ENCODE results near the gene PBX4. TPM values are rescaled to one million over a fixed set of nuclear protein-coding genes. Genes with fewer than 3 reads are reported as not detected.

Gene PBX4
- total and polyA plus RNA-seq, 2 of the 8 experiments (the other 6 are each of a cell fraction or from before 2014, with no cell fraction given), result 3.4 to 3.8 TPM

DNA sequence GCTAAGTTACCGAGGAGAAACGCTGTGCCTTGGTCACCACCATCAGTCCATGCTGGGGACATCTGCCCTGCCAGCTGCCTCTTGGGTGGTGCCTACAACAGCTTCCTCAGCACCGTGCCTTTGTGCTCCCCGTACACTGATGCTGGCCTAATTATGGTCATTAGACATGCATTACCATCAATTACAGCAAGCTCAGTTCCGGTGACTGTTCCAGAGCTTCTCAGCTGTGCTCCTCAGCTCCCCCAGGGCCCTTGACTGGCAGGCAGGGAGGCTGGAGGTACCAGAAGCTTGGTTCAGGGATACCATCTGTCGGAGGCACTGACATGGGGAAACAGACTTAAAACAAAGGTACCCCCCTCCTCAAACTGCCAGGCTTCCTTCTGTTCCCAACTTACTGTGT is 40.2 kb downstream of the PBX4 start:
- Histone ChIP-seq H3K9ac (replicated peaks in 1 of 4; ENCODE audit: extremely low read depth in 1 of 4, low read depth in 3 of 4, low read length in 3 of 4) (no peak overlapping the region), H3K23me2 (ENCODE audit: low read depth, low read length) (no peaks in the 10 kb centered on the region; the same call in 1 of the 2 replicates), H4K8ac (ENCODE audit: extremely low read depth, insufficient read depth, low read length) (no peak overlapping the region), H3K79me2 (ENCODE audit: control insufficient read depth in 1 of 2, insufficient read depth in 2 of 2, low read length in 2 of 2) (no peaks in the 10 kb centered on the region), H3K36me3 (ENCODE audit: control insufficient read depth in 2 of 4, insufficient read depth in 4 of 4, low read length in 3 of 4) (no peaks in the 10 kb centered on the region), H4K5ac (ENCODE audit: insufficient read length, low read depth, low read length) (no peak overlapping the region), H3K4me1 (replicated peaks in 1 of 4; ENCODE audit: control insufficient read depth in 3 of 4, insufficient read depth in 4 of 4, low read length in 3 of 4) (peaks cover 0 to 5% (median 2%) of the 10 kb centered on the region in 4 experiments; a peak in 5 of 7 replicates), H2AK5ac (ENCODE audit: low read depth, low read length) (no peak overlapping the region), H2BK120ac (replicated peaks; ENCODE audit: low read depth, low read length) (no peak overlapping the region), H2AFZ (ENCODE audit: low read length) (no peak overlapping the region), H4K91ac (replicated peaks; ENCODE audit: insufficient read length, low read length) (no peak overlapping the region), H3K4me2 (ENCODE audit: insufficient read depth in 1 of 2, low read depth in 2 of 2, low read length in 2 of 2) (no peak overlapping the region), H3K4me3 (ENCODE audit: extremely low read depth in 1 of 4, insufficient read depth in 2 of 4, low read depth in 3 of 4, low read length in 4 of 4) (no peak overlapping the region), H3K27me3 (replicated peaks in 1 of 4; ENCODE audit: control insufficient read depth in 3 of 4, extremely low read depth in 1 of 4, insufficient read depth in 3 of 4, low read length in 3 of 4) (no peaks in the 10 kb centered on the region; a peak in 1 of 7 replicates), H3K79me1 (ENCODE audit: low read depth, low read length) (no peaks in the 10 kb centered on the region), H3K9me3 (ENCODE audit: insufficient read depth in 2 of 2, low read depth in 1 of 2, low read length in 1 of 2) (no peaks in the 10 kb centered on the region), H3K4ac (replicated peaks; ENCODE audit: insufficient read length, low read depth, low read length) (no peak overlapping the region), H3K56ac (replicated peaks; ENCODE audit: insufficient read length, low read depth, low read length) (no peak overlapping the region), H2BK5ac (ENCODE audit: low read depth, low read length) (no peak overlapping the region), H3K23ac (ENCODE audit: insufficient read length) (no peak overlapping the region), H2BK15ac (ENCODE audit: low read length) (peak overlapping the region; percentile 6; the same call in 1 of the 2 replicates), H3K27ac (ENCODE audit: low read depth, low read length) (no peak overlapping the region), H3K18ac (ENCODE audit: extremely low read depth, low read length) (no peak overlapping the region), H2BK12ac (ENCODE audit: low read depth, low read length) (no peak overlapping the region), H2BK20ac (ENCODE audit: low read length) (no peak overlapping the region), H4K20me1 (replicated peaks in 1 of 2; ENCODE audit: control insufficient read depth in 1 of 2, insufficient read depth in 2 of 2, low read length in 2 of 2) (peaks cover 1 to 2% of the 10 kb centered on the region in 2 experiments), H3K14ac (ENCODE audit: insufficient read length) (no peak overlapping the region)
- no peak for FAIRE-seq
- ChIA-PET POLR2A (ENCODE audit: partially characterized antibody) (interaction anchor here (0.7 to 1.0 kb wide), 3 partner anchors 8 to 44 kb away, joined by 3 to 4 read pairs (median 3); no protein-coding TSS in a partner anchor), CTCF (ENCODE audit: partially characterized antibody) (interaction anchor here (0.9 to 11.1 kb wide), 5 partner anchors 10 to 62 kb away, joined by 3 to 101 read pairs (median 3); no protein-coding TSS in a partner anchor)
- DNase-seq (ENCODE audit: low read depth in 1 of 2, low spot score in 2 of 2), result no peak
- WGBS, 2 experiments (ENCODE audit: extremely low coverage in 1 of 2, insufficient coverage in 1 of 2, insufficient read length in 1 of 2, insufficient replicate concordance in 2 of 2, low coverage in 1 of 2, low lambda C conversion rate in 2 of 2, missing lambda C conversion rate in 1 of 2), result 93% methylated on average over 6 of the region's 6 CpGs; no CpG with 5 or more reads in 1 of the 2 experiments
- TF ChIP-seq, protein P1, sequence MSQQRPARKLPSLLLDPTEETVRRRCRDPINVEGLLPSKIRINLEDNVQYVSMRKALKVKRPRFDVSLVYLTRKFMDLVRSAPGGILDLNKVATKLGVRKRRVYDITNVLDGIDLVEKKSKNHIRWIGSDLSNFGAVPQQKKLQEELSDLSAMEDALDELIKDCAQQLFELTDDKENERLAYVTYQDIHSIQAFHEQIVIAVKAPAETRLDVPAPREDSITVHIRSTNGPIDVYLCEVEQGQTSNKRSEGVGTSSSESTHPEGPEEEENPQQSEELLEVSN (IDR thresholded peaks at IDR 0.05), result no peak
- TF ChIP-seq, protein P2, sequence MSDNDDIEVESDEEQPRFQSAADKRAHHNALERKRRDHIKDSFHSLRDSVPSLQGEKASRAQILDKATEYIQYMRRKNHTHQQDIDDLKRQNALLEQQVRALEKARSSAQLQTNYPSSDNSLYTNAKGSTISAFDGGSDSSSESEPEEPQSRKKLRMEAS (IDR thresholded peaks at IDR 0.05), result no peak
- TF ChIP-seq POLR2AphosphoS5 (IDR thresholded peaks at IDR 0.05; ENCODE audit: low read depth, low read length), result no peak
- TF ChIP-seq TCF12 (IDR thresholded peaks at IDR 0.05; ENCODE audit: low read depth, low read length), result no peak
- TF ChIP-seq SAP30 (IDR thresholded peaks at IDR 0.05; ENCODE audit: insufficient read depth, insufficient replicate concordance, low read length), result no peak
- TF ChIP-seq YY1 (IDR thresholded peaks at IDR 0.05; ENCODE audit: low read depth, low read length), result no peak
- TF ChIP-seq GABPA (IDR thresholded peaks at IDR 0.05; ENCODE audit: borderline replicate concordance, insufficient read depth, low read length), result no peak
- TF ChIP-seq BRCA1 (IDR thresholded peaks at IDR 0.05; ENCODE audit: low read depth, low read length), result no peak
- TF ChIP-seq, protein P3, sequence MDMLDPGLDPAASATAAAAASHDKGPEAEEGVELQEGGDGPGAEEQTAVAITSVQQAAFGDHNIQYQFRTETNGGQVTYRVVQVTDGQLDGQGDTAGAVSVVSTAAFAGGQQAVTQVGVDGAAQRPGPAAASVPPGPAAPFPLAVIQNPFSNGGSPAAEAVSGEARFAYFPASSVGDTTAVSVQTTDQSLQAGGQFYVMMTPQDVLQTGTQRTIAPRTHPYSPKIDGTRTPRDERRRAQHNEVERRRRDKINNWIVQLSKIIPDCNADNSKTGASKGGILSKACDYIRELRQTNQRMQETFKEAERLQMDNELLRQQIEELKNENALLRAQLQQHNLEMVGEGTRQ (IDR thresholded peaks at IDR 0.05; ENCODE audit: low read length), result no peak
- no peak for TF ChIP-seq PHF8 (conservative IDR thresholded peaks at IDR 0.05; ENCODE audit: low read depth, low read length)
- TF ChIP-seq POLR2A (IDR thresholded peaks at IDR 0.05; ENCODE audit: control extremely low read depth in 1 of 2, low read depth in 2 of 2, low read length in 2 of 2), result no peak
- TF ChIP-seq BACH1 (IDR thresholded peaks at IDR 0.05; ENCODE audit: low read length), result no peak
- TF ChIP-seq ASH2L (IDR thresholded peaks at IDR 0.05; ENCODE audit: low read length), result no peak
